Stimulated activated CD8-positive, alpha-beta memory T cell treated with anti-CD3 and anti-CD28 coated beads, Interleukin-7, amount 100 ng/mL, for 48 hours (primary cell): Measurements from ENCODE around the gene PRKAR1B.

ENCODE experiments used
- DNase-seq, 2 donors: peaks; one replicate each; pipeline ENCODE4 v3.0.0-alpha.2; 2020; ENCODE audit warnings: low read depth in 1 of 2; ENCODE audit errors: extremely low read depth in 1 of 2

The PRKAR1B gene

DNA sequence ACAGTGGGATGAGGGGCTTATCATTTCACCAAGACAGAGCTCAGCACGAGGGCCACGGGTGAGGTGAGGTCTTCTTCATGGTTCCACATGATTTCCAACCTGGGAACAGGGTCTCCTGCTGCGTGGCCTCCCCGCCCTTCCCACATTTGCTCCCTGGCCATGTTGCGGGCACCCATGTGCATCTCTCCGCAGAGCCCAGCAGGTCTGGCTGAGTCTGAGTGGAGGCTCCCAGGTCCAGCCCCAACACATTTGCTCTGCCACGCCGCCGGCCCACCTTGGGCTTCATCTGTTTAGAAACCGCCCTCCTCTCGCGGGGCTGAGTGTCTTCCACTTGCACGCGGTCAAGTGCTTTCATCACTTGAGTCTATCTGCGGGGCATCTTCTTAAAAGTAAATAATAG lies 14.8 kb upstream of the PRKAR1B start:
- DNase-seq: no peak

DNA sequence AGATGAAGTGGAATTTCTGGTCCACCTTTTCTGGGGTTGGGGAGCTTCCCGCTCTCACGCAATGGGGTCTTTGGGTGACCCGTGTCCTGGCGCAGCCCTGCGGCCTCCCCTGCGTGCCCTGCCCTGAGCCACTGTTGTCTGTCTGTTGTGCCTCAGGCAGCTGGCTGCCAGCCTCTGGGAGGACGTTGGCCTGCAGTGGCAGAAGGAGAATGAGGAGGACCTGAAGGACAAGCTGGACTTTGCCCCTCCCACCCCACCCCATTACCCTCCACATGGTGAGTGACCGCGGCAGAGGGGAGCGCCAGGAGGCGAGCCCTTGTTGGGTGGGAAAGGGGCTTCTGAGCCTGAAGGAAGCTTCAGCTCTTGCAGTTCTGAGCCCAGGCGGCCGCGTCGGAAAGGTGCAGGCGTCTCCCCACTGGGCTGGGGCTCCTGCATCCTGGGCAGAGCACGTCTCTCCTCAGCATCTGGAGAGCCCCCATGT lies 14.2 kb upstream of the PRKAR1B start:
- no peak for DNase-seq

DNA sequence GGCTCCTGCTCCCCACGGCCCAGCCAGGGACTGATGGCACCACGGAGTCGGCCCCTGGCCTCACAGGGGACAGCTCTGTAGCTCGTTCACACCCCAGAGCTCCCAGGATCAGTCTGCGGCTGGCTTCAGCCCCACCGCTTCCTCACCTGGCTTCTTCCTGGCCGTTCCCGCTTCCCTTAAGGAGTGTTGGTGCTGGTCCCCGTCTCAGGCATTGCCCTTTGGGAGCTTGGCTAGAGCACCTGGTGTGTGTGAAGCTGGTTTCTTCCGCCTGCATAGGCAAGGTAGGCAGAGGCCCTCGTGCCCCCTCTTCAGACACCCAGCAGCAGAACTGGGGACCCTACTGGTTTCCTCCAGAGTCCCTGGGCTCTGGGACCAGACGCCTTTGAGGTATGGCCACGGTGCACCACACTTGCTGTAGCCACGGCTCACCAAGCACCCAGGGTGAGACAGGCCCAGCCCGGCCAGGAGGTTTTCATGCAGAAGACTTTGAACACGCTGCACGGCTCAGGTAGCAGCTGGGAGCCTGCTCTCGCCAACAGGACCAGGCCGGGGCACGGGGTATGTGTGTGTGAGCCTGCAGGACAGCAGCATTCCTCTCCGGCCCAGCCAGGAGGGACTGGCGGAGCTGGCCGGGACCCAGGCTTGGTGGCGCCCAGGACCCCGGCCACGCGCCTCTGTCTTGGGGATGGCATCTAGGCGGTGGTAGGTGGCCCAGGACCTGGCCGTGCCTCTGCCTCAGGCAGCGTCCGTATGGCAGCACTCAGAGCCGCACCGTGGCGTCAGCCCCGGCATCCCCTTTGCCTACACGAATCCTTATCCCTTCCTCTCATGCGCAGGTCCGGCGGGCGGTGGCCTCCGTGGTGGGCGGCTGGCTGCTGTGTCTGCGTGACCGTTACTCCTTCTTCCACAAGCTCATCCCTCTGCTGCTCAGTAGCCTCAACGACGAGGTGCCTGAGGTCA lies 13.2 kb upstream of the PRKAR1B start:
- no peak for DNase-seq

DNA sequence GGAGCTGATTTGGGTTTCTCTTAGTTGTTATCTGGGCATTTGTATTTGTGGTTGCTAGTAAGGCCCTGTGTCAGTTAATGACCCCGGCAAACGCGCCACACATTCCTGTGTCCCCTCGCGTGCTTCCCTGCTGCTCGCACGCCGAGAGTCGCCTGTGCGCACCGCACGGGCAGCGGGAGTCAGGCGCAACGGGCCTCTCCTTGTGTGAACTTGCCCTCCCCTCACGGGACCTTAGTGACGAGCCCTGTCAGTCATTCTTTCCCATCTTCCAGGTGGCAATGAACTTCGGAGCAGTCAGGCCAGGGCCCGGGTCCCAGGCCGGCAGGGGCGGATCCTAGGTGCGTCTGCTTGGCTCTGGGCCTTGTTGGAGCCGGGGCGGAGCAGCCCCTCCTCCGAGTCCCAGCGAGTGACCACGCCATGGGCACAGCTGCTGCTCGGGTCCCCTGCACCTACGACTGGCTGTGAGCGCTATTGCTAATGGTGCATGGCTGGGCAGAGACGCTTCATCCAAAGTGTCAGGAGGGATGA lies 12.4 kb upstream of the PRKAR1B start:
- DNase-seq: no peak

DNA sequence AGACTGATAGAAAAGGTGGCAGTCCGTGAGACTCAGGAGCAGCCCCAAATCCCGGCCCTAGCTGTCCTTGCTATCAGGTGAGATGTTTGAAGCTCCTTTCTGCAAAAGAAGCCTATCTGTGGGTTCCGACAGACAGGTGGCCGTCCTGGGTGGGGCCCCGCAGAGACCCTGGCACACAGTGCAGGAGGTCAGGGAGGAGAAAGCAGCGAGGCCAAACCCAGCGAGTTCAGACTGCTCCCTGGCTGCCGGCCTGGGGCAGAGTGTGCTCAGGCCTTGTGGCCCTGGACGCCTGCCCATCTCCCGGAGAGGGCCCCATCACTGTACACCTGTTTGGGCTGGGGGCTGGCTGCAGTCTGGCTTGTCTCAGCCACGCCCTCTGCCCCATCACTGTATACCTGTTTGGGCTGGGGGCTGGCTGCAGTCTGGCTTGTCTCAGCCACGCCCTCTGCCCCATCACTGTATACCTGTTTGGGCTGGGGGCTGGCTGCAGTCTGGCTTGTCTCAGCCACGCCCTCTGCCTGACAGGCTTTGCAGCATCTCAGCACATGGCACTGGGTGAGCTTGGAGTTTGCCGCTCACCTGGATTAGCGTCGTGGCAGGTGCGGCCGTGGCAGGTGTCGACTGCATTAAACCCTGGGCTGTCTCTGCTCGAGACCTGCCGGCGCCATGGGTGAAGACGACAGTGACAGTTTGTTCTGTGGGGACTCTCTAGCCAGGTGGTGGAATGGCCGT lies 11.8 kb upstream of the PRKAR1B start:
- no peak for DNase-seq

DNA sequence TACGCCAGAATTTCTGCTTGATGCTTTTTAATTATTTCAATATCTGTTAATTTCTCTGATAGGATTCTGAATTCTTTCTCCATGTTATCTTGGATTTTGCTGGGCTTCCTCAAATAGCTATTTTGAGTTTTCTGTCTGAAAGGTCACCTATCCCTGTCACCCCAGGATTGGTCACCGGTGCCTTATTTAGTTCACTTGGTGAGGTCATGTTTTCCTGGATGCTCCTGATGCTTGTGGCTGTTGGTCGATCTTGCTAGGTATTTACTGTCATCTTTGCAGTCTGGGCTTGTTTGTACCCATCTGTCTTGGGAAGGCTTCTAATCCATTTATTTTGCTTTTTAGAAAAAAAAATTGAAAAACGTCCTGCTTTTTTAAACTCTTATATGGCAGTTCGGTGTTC lies 11.2 kb upstream of the PRKAR1B start:
- DNase-seq: no peak

DNA sequence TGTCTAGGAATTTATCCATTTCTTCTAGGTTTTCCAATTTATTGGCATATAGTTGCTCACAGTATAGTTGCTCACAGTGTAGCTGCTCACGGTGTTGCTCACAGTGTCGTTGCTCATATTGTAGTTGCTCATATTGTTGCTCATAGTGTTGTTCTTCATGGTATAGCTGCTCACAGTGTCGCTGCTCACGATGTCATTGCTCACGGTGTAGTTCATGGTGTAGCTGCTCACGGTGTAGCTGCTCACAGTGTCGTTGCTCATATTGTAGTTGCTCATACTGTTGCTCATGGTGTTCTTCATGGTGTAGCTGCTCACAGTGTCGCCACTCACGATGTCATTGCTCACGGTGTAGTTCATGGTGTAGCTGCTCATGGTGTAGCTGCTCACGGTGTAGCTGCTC lies 7.7 kb upstream of the PRKAR1B start:
- no peak for DNase-seq

DNA sequence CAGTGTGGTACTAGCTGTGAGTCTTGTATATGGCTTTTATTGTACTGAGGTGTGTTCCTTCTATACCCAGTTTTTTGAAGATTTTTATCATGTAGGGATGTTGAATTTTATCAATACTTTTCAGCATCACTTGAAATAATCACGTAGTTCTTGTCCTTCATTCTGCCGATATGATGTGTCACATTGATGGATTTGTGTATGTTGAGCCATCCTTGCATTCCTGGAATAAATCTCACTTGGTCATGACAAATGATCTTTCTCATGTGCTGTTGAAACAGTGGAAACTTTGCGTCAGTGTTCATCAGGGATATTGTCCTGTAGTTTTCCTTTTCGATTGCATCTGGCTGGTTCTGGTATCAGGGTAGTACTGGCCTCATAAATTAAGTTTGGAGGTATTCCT lies 7.1 kb upstream of the PRKAR1B start:
- DNase-seq: no peak

DNA sequence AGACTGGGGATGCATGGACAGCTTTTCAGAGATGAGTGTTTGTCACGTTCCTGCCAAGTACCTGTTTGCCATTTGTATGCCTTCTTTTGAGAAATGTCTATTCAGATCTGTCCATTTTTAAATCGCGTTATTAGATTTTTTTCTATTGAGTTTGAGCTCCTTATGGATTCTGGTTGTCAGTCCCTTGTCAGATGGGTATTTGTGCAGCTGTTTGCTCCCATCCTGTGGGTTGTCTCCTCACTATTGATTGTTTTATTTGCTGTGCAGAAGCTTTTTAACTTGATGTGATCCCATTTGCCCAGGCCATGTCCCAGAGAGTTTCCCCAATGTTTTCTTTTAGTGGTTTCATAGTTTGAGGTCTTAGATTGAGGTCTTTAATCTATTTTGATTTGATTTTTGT lies 5.5 kb upstream of the PRKAR1B start:
- DNase-seq: no peak

DNA sequence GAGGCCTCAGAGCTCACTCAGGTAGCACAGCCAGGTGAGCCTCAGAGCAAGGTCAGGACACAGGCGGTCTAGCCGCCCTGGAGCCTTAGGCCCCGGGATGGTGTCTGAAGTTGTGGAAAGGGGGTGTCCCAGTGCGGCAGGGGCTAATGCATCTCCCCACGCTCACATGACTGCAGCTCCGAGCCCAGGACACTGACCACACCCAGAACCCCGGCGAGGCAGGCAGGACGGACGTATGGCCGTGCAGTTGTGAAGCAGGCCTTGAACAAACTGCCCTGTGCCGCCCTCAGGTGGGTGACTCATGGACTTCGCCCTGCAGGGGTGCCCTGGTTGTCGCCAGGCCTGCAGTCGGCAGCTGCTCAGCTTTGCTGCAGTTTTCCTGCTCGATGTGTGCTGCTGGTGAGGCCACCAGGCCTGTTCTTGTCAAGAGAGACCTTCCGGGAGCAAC lies 5.0 kb upstream of the PRKAR1B start:
- DNase-seq: no peak

DNA sequence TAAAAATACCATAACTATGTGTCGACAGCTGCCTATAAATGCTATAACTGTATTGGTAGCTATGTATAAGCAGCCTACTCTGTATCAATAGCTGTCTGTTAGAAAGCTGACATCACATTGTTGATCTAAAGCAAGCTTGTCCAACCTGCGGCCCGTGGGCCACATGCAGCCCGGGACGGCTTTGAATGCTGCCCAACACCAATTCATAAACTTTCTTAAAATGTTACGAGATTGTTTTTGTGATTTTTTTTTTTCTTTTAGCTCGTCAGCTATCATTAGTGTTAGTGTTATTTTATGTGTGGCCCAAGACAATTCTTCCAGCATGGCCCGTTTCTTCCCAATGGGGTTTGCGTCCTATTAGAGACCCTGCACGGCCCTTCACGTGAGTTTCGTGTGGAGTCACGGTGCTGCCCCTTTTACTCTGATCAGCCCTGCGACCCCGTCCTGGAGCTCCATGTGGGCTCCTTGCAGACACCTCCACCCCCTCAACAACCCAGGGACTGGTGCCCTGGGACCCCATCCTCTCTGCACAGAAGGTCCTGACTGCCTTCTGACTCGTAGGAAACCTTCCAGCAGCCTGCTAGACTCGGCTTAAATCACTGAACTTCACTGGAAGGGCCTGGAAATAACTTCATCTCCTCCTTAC lies 4.5 kb upstream of the PRKAR1B start:
- no peak for DNase-seq

DNA sequence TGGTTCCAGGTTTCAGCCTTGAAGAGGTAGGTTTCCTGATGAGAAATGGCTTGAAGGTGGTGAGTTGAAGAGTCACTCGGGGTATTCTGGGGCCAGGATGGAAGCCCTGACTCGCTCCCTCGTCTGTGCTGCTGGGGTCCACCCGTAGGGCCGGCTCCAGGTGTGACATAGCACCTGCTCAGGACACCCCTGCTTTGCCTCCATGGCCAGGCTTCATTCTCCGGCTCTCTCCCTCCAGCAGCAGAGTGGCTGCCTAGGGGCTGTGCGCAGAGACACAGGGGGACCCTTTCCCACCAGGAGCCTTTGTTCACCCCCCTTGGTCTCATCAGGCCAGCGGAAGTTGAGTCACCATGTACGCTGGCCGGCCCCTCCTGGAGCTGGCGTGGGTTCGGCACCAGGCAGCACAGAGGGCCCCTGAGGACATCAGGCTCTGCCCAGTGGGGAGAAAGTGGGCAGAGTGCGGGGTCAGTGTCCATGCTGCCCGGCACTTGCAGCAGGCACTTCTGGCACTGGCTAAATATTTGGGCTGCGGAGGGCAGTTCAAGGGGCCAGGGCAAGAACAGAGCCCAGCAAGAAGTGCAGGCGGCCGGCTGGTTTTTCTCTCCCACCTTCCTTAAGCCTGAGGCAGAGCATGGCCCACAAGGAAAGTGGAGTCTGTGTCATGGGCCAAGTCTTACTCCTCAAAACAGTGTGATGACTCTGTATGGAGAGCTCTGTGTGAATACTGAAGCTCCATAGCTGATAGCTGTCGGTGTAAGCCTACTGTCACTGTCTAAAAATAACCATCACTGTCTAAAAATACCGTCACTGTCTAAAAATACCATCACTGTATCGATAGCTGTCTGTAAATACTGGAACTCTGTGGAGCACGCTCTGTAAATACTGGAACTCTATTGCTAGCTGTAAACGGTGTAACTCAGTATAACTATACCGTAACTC lies 3.7 kb upstream of the PRKAR1B start:
- DNase-seq: no peak

DNA sequence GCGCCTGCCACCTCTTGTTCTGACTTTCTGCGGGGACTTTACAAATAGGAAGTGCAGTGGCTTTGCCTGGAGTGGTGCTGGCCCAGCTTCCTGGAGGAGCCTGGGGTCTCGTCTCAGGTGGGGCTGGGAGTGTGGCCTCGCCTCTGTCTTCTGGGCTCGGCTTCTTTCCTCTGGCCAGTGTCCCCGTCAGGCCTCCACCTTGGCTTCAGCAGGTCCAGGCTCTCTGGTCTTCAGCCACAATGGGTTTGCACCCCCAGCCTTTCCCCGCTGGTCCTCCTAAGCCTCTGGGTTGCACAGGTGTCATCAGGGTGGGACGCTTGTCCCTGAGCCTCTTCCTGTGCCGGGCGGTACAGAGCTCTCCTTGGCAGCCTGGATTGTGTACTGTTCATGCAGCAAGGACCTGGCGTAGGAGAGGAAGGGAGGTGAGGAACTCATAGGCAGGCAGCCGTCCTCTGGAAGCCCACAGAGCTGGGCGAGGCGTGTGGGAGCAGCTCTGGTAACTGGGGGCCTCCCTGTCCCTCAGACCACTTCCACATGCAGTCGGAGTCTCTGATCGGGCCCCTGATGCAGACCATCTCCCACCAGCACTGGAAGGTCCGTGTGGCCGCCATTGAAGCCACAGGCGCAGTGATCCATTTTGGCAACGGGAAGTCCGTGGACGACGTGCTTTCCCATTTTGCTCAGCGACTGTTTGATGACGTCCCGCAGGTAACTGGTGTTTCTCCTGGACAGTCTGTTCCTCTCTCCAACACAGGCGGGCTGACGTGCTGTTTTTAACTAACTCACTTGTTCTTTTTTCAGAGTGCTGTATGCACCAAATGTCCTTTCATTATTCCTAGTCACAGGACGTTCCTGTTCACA lies 2.3 kb upstream of the PRKAR1B start:
- DNase-seq: no peak

DNA sequence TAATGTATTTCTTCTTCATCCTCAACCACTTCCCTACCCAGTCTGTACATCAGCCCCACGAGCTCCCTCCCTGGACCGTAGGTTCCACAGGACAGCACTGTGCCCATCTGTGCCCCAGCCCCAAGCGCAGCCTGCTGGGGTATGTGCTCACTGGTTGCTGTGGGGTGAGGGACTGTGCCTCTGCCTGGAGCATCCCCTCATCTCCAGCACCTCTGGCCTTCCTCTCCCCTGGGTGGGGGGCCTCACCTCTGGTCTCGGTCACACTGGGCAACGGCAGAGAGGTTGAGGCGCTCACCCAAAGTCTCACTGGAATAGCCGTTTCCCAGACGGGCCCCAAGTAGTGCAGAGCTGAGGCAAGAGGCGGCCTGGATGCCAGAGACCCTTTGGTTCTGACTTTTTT lies 1.5 kb upstream of the PRKAR1B start:
- no peak for DNase-seq

DNA sequence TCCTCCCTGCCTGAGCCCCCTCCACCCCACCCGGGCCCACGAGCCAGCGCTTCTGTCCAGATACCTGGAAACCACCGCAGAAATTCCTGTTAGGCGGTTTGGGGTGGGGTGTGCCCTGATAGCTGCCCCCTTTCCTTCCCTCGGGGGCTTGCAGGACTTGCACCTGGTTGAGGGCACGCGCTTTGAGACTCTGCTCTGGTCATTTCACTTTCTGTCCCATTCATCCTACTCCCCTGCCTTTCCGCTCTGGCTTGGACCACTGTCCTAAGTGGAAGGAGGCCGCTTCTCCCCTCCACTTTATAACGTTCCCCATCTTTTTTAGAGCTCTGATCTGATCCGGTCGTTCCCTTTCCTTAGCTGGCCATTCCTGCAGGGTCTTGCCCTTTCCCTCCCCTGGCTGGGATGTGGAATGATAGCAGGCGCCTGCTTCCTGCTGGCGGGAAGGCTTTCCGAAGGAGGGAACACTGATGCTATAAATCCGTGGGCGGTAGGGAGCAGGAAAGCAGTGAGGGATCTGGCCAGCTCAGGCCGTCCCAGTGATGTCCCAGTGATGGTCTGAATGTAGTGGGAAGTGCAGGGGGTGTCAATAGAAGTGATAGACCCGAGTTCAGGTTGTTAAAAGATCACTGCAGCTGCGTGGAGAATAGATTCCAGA lies 852 bp upstream of the PRKAR1B start:
- no peak for DNase-seq

DNA sequence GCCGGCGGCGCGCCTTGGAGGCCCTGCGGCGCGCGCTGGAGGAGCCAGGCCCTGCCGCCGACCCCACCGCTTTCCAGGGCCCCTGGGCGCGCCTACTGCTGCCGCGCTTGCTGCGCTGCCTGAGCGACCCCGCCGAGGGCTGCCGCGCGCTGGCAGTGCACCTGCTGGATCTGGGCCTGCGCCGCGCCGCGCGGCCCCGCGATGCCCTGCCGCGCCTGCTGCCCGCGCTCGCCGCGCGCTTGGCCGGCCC lies 302 bp downstream of the PRKAR1B start:
- no peak for DNase-seq

DNA sequence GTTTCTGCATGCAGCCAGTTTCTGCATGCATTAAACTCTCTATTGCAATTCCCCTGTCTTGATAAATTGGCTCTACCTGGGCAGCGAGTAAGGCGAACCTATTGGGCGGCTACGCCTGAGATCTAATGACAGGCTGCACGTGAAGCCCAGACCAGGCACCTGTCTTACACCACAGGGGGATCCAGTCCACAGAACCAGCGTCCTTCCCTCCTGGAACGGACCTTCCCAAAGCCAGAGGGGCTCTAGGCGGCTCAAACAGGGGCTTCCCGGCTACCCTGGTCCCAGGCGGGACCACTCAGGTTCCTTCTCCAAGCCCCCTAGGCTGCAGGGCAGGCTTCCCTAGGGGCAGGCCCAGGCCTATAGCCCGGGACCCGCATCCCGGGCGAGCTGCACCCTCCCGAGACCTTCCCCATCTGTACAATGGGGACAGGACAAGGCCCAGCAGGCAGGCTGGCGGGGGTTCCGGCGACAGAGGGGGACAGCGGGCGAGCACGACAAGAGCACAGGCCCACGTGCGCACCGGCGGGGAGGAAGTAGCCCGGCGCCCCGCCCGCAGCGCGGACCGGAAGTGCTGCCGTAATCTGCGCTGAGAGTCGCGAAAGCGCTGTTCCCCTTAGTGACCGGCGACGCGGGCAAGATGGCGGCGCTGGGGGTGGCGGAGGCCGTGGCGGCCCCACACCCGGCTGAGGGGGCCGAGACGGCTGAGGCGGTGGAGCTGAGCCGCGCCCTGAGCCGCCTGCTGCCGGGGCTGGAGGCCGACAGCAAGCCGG lies 812 bp downstream of the PRKAR1B start, which contains the start of gene DNAAF5:
TSS of gene DNAAF5 (plus strand) at position 616 of the 770 bp plus-strand sequence. CDS start at position 638, 22 bp downstream.
- DNase-seq: peak; percentile 80 to 81
